OCI-LY3 (cell line): ENCODE results near the gene CSF2.

Experiments
- EZH2phosphoT487 ChIP-seq: fragments of 200-600 bp; shearing (Covaris generic); IDR thresholded peaks from 2 replicates; pipeline ENCODE4 v1.6.1; 2018; ENCODE audit warnings: antibody characterized with exemption, mixed run types, low read depth
- TF ChIP-seq, protein P1 (sequence below): fragments of 200-600, 300-600 bp; sonication (generic); IDR thresholded peaks from 2 replicates; pipeline ENCODE4 v1.5.1; 2014; ENCODE audit warnings: antibody characterized with exemption, low read length, low read depth

DNA sequence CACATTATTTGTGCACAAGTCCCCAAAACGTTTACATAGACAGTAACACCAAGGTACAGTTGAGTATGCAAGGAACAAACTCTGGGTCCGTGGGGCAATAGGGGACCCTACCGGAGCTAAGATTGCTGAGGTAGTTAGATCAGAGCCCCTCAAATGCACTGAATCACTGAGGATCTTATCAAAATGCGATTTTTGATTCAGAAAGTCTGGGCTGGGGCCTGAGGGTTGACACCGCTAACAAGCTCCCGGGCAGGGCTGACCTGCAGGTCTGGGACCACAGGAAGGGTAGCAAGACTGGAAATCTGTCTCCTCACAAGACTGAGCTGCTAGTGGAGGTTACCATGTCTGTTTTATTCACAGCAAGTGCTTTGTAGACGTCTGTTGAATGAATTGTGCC lies 14.9 kb upstream of the CSF2 start:
- no peak for TF ChIP-seq EZH2phosphoT487
- TF ChIP-seq, protein P1, sequence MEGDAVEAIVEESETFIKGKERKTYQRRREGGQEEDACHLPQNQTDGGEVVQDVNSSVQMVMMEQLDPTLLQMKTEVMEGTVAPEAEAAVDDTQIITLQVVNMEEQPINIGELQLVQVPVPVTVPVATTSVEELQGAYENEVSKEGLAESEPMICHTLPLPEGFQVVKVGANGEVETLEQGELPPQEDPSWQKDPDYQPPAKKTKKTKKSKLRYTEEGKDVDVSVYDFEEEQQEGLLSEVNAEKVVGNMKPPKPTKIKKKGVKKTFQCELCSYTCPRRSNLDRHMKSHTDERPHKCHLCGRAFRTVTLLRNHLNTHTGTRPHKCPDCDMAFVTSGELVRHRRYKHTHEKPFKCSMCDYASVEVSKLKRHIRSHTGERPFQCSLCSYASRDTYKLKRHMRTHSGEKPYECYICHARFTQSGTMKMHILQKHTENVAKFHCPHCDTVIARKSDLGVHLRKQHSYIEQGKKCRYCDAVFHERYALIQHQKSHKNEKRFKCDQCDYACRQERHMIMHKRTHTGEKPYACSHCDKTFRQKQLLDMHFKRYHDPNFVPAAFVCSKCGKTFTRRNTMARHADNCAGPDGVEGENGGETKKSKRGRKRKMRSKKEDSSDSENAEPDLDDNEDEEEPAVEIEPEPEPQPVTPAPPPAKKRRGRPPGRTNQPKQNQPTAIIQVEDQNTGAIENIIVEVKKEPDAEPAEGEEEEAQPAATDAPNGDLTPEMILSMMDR, result no peak
